Stimulated activated naive CD4-positive, alpha-beta T cell treated with Interleukin-2 at 50 U/mL for 16 hours (primary cell): ENCODE data around the gene MALL.
"Not testable (repeated sequence)": the region's sequence is repeated elsewhere in the genome, so short reads cannot be mapped to it uniquely, and the experiment has no call there.

Source experiments
- DNase-seq: peaks from one replicate; lab custom pipeline; 2025; lab: John Stamatoyannopoulos, UW

The MALL gene

GRCh38 chr2:110049769-110050168, 65.9 kb downstream of the MALL start:
- DNase-seq: not testable (repeated sequence)

GRCh38 chr2:110048255-110049197, 67.1 kb downstream of the MALL start:
- DNase-seq: not testable (repeated sequence)

GRCh38 chr2:110047225-110047624, 68.4 kb downstream of the MALL start:
- DNase-seq: not testable (repeated sequence)

- DNase-seq: not testable (repeated sequence)
Observed at GRCh38 chr2:110041941-110042660, 73.5 kb downstream of the MALL start.

- not testable (repeated sequence) for DNase-seq
Observed at GRCh38 chr2:110037336-110037735, 78.3 kb downstream of the MALL start.

GRCh38 chr2:110035384-110035783, 80.2 kb downstream of the MALL start:
- not testable (repeated sequence) for DNase-seq

- not testable (repeated sequence) for DNase-seq
Observed at GRCh38 chr2:110034935-110035334, 80.7 kb downstream of the MALL start.
